K562 (cell line): ENCODE measurements around the gene COG2. TPM values are rescaled to one million over a fixed set of nuclear protein-coding genes. Genes with fewer than 3 reads are reported as not detected.
A peak's percentile ranks its signal among the peaks of the same experiment; 100 is the strongest.

Source experiments
- ARID3B ChIP-seq: fragments of 250-450 bp; sonication (Bioruptor Pico); IDR thresholded peaks from 2 replicates; pipeline ENCODE4 v1.4.0; 2020; ENCODE audit warnings: borderline replicate concordance
- ATF7 ChIP-seq: fragments of 450-650 bp; IDR thresholded peaks from 2 replicates; pipeline ENCODE4 v1.7.1; 2014; ENCODE audit warnings: mild to moderate bottlenecking, moderate library complexity
- BDP1 ChIP-seq: IDR thresholded peaks from 3 replicates; pipeline ENCODE4 v1.6.1; 2011; ENCODE audit not compliant: insufficient read length, insufficient read depth
- DPF2 ChIP-seq: fragments of 450-650 bp; IDR thresholded peaks from 2 replicates; pipeline ENCODE4 v1.6.1; 2016
- ELF4 ChIP-seq: fragments of 450-650 bp; formaldehyde crosslinking; IDR thresholded peaks from 2 replicates; pipeline ENCODE4 v1.4.0; 2022; ENCODE audit warnings: missing genetic modification characterization
- EP400 ChIP-seq: fragments of 450-650 bp; IDR thresholded peaks from 2 replicates; pipeline ENCODE4 v1.6.1; 2017; ENCODE audit warnings: antibody characterized with exemption, mild to moderate bottlenecking, moderate library complexity
- ID3 ChIP-seq, 2 experiments: fragments of 250-450 bp in 1 of 2; fragments of 450-650 bp in 1 of 2; sonication (Bioruptor Pico) in 1 of 2; IDR thresholded peaks; 2 replicates each; pipeline versions ENCODE4 v1.6.1 to v1.8.0; 2016 to 2021; ENCODE audit warnings: mild to moderate bottlenecking in 2 of 2, moderate library complexity in 2 of 2, missing compliant biosample characterization in 1 of 2, missing genetic modification characterization in 1 of 2
- MITF ChIP-seq: IDR thresholded peaks from 2 replicates; pipeline ENCODE4 v1.6.1; 2014; ENCODE audit warnings: antibody characterized with exemption
- NCOR1 ChIP-seq: fragments of 450-650 bp; IDR thresholded peaks from 2 replicates; pipeline ENCODE4 v1.6.1; 2016; ENCODE audit warnings: mild to moderate bottlenecking, moderate library complexity
- SPI1 ChIP-seq: IDR thresholded peaks from 2 replicates; pipeline ENCODE4 v1.6.1; 2011; ENCODE audit warnings: low read depth, low read length, control low read depth, borderline replicate concordance
- TAF1 ChIP-seq: IDR thresholded peaks from 2 replicates; pipeline ENCODE4 v1.6.1; 2011; ENCODE audit warnings: mild to moderate bottlenecking, low read length, moderate library complexity; ENCODE audit not compliant: insufficient read depth, control insufficient read depth, severe bottlenecking; ENCODE audit errors: extremely low read depth
- TAL1 ChIP-seq: fragments of 450-650 bp; IDR thresholded peaks from 2 replicates; pipeline ENCODE4 v1.6.1; 2016; ENCODE audit warnings: mild to moderate bottlenecking
- TEAD2 ChIP-seq: fragments of 450-650 bp; IDR thresholded peaks from 2 replicates; pipeline ENCODE4 v1.6.1; 2016; ENCODE audit warnings: missing genetic modification characterization, control low read depth, missing compliant biosample characterization
- TOE1 ChIP-seq, 2 experiments: fragments of 450-650 bp in 1 of 2; sonication (generic) in 1 of 2; formaldehyde crosslinking in 1 of 2; IDR thresholded peaks; 2 replicates each; pipeline versions ENCODE4 v1.7.1 to v1.8.0; 2016 to 2022; ENCODE audit warnings: borderline replicate concordance in 2 of 2, mild to moderate bottlenecking in 2 of 2, antibody characterized with exemption in 1 of 2, inconsistent platforms in 1 of 2, low read depth in 1 of 2, missing genetic modification reagents in 1 of 2, moderate library complexity in 1 of 2
- UBTF ChIP-seq, 2 experiments: IDR thresholded peaks; 2 replicates each; pipeline ENCODE4 v1.6.1; 2012; ENCODE audit warnings: improper control_type of control experiment in 2 of 2, low read depth in 2 of 2, low read length in 2 of 2, borderline replicate concordance in 1 of 2
- ZNF398 ChIP-seq: fragments of 250-450 bp; sonication (Bioruptor Pico); IDR thresholded peaks from 2 replicates; pipeline ENCODE4 v1.8.0; 2021; ENCODE audit warnings: moderate library complexity, mild to moderate bottlenecking, inconsistent platforms
- polyA plus RNA-seq, 8 experiments: library from polyadenylated mRNA; depleted of rRNA in 4 of 8; stranded (reverse) in 5 of 8; unstranded in 3 of 8; fragments of >200 nt; fragmentation: Nextera tagmentation in 2 of 8; fragmentation: Illumina TruSeq in 1 of 8; extraction: Ambion mirVana in 2 of 8; extraction: Trizol in 1 of 8; gene quantifications; 2 replicates each; pipeline versions ENCODE4 v1.2.1 to v1.2.3, GENCODE V29; 2011 to 2014; ENCODE audit warnings: inconsistent platforms in 1 of 8, missing spikeins in 1 of 8
- total RNA-seq, 7 experiments: library from RNA; depleted of rRNA in 6 of 7; stranded (reverse); fragments of >200 nt in 6 of 7; fragmentation: Illumina TruSeq in 2 of 7; extraction: Trizol in 2 of 7; gene quantifications; 2 replicates each; pipeline versions ENCODE4 v1.2.1 to v1.2.3, GENCODE V29; 2011 to 2021; ENCODE audit warnings: low replicate concordance in 1 of 7

The COG2 gene
- total and polyA plus RNA-seq, 9 of the 15 experiments (the other 6 are each of a cell fraction or from before 2014, with no cell fraction given) = 22.0 to 51.7 (median 33.3) TPM

- TF ChIP-seq UBTF (IDR thresholded peaks at IDR 0.05; ENCODE audit: borderline replicate concordance in 1 of 2, low read depth in 2 of 2, low read length in 2 of 2) (no peak), EP400 (no peak), TAL1 (peak; percentile 60; the same call in 1 of the 2 replicates), ID3 (CRISPR knock-in tag; IDR thresholded peaks at IDR 0.05) (no peak), ID3 (tag; IDR thresholded peaks at IDR 0.05) (no peak), ATF7 (no peak), NCOR1 (peak; percentile 20; the same call in 1 of the 2 replicates), TOE1 (IDR thresholded peaks at IDR 0.05; ENCODE audit: borderline replicate concordance) (no peak), TOE1 (CRISPR knock-in tag; IDR thresholded peaks at IDR 0.05; ENCODE audit: borderline replicate concordance, low read depth) (no peak), ELF4 (CRISPR knock-in tag) (no peak), TAF1 (no peak), TEAD2 (tag) (no peak), MITF (no peak), ZNF398 (no peak), BDP1 (no peak), SPI1 (no peak), ARID3B (CRISPR knock-in tag) (no peak), DPF2 (peak; percentile 41; the same call in 1 of the 2 replicates)
- TF ChIP-seq, all 486 proteins: peak for 8
Observed at GRCh38 chr1:230677200-230677599, 34.9 kb downstream of the COG2 start (continued).
